Measurements from ENCODE around the gene NPW.

NPW gene

GRCh38 chr16:1982991-1983543 is 36.5 kb upstream of the NPW start:
- no peaks in the 10 kb centered on the region for H3K9me3 ChIP-seq
- peaks cover 26% of the 10 kb centered on the region for H3K36me3 ChIP-seq
- no peak; the same call in 1 of the 2 replicates for TF ChIP-seq CTCF (IDR thresholded peaks at IDR 0.05; ENCODE audit: low read depth, low read length)
- H3K4me3 ChIP-seq (ENCODE audit: low read depth, low read length), result peak overlapping the region; percentile 66
- DNase-seq, result no peak
- peaks cover 3% of the 10 kb centered on the region; the same call in 1 of the 2 replicates for H3K4me1 ChIP-seq
- H3K27me3 ChIP-seq, result peaks cover 13% of the 10 kb centered on the region; the same call in 1 of the 2 replicates

- peaks cover 3% of the 10 kb centered on the region; the same call in 1 of the 2 replicates for H3K4me1 ChIP-seq
- peak; percentile 52; the same call in 1 of the 2 replicates for TF ChIP-seq CTCF (IDR thresholded peaks at IDR 0.05; ENCODE audit: low read depth, low read length)
- H3K4me3 ChIP-seq (ENCODE audit: low read depth, low read length), result peak within 1 kb of the TSS; percentile 86
These were observed 35.8 kb upstream of the NPW start, which contains the start of gene GFER for GRCh38 chr16:1983544-1984346. TSS of gene GFER (plus strand) at chr16:1984193. CDS start at chr16:1984219, 26 bp downstream.

DNA sequence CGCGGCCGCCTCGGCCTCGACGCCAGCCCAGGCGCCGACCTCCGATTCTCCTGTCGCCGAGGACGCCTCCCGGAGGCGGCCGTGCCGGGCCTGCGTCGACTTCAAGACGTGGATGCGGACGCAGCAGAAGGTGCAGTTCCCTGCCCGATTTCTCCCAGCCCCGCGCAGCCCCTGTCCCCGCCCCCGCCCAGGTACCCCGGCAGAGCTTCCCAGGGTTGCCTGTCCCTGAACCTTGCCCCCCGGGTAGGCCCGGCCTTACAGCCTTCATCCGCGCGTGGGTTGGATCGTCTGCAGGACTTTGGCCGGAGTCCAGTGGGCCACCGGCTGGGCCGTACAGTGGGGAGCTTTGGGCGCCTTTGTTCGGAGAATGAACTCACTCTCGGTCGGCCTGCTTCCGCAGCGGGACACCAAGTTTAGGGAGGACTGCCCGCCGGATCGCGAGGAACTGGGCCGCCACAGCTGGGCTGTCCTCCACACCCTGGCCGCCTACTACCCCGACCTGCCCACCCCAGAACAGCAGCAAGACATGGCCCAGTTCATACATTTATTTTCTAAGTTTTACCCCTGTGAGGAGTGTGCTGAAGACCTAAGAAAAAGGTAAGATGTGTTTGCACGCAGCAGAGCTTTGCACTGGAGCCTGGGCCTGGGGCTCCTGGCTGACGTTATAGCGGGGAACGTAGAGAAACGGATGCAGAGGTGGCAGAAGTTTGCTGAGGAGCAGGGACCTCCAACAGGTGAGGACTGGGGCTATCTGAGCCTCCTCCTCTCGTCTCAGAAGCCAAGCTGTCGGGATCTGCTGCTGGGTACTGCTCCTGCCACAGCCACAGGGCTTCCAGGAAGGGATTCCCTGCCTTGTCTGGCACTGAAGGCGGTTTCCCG is 35.0 kb upstream of the NPW start:
- peaks cover 3% of the 10 kb centered on the region; the same call in 1 of the 2 replicates for H3K4me1 ChIP-seq
- peak overlapping the region; percentile 86 for H3K4me3 ChIP-seq (ENCODE audit: low read depth, low read length)
- peaks cover 23% of the 10 kb centered on the region for H3K27me3 ChIP-seq
- TF ChIP-seq CTCF (IDR thresholded peaks at IDR 0.05; ENCODE audit: low read depth, low read length), result no peak
- H3K36me3 ChIP-seq, result peaks cover 17% of the 10 kb centered on the region
- H3K9me3 ChIP-seq, result no peaks in the 10 kb centered on the region
- DNase-seq, result no peak

More at GRCh38 chr16:1983544-1984346, 35.8 kb upstream of the NPW start, which contains the start of gene GFER:
- H3K36me3 ChIP-seq, result peaks cover 19% of the 10 kb centered on the region
- DNase-seq, result peak; percentile 96
- H3K9me3 ChIP-seq, result no peaks in the 10 kb centered on the region
- H3K27me3 ChIP-seq, result peaks cover 14% of the 10 kb centered on the region

DNA sequence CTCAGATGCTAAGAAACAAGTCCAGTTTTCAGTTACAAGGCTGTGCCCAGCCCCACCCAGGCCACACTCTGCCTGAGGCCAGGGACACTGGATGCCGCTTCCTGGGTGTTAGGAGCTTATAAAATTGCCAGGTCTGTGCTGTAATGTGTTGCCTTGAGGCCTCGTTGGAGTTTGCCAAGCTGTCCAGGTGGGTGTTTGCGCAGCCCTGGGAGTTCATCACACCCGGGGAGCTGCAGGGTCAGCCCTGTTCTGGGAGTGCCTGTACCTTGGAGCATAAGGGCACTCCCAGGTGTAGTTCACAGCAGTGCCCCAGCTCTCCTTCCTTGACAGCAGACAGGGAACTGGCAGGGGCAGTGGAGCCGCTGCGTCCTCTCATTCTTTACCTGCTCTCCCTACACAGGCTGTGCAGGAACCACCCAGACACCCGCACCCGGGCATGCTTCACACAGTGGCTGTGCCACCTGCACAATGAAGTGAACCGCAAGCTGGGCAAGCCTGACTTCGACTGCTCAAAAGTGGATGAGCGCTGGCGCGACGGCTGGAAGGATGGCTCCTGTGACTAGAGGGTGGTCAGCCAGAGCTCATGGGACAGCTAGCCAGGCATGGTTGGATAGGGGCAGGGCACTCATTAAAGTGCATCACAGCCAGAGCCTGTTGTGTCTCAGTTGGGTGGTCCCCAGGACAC is 34.0 kb upstream of the NPW start:
- H3K4me3 ChIP-seq (ENCODE audit: low read depth, low read length), result no peak overlapping the region; the same call in 1 of the 2 replicates
- no peaks in the 10 kb centered on the region for H3K9me3 ChIP-seq
- peaks cover 25% of the 10 kb centered on the region for H3K27me3 ChIP-seq
- DNase-seq, result no peak
- H3K36me3 ChIP-seq, result peaks cover 17% of the 10 kb centered on the region
- TF ChIP-seq CTCF (IDR thresholded peaks at IDR 0.05; ENCODE audit: low read depth, low read length), result no peak
- H3K4me1 ChIP-seq, result peaks cover 3% of the 10 kb centered on the region; the same call in 1 of the 2 replicates

GRCh38 chr16:1987198-1987597 is 32.4 kb upstream of the NPW start:
- peaks cover 29% of the 10 kb centered on the region for H3K27me3 ChIP-seq
- DNase-seq, result no peak
- H3K36me3 ChIP-seq, result peaks cover 17% of the 10 kb centered on the region
- peaks cover 4% of the 10 kb centered on the region; the same call in 1 of the 2 replicates for H3K9me3 ChIP-seq
- no peak overlapping the region for H3K4me3 ChIP-seq (ENCODE audit: low read depth, low read length)
- no peak for TF ChIP-seq CTCF (IDR thresholded peaks at IDR 0.05; ENCODE audit: low read depth, low read length)
- H3K4me1 ChIP-seq, result peaks cover 3% of the 10 kb centered on the region; the same call in 1 of the 2 replicates

Measured in BE2C (cell line).